ELR (cell line): Measurements from ENCODE around the gene TEX13A.
A peak's percentile ranks its signal among the peaks of the same experiment; 100 is the strongest.
"Not testable (repeated sequence)": the region's sequence is repeated elsewhere in the genome, so short reads cannot be mapped to it uniquely, and the experiment has no call there.

Source experiments
- DNase-seq: peaks from one replicate; pipeline ENCODE4 v3.0.0-alpha.2; 2015; ENCODE audit warnings: low read depth

The TEX13A gene, protein sequence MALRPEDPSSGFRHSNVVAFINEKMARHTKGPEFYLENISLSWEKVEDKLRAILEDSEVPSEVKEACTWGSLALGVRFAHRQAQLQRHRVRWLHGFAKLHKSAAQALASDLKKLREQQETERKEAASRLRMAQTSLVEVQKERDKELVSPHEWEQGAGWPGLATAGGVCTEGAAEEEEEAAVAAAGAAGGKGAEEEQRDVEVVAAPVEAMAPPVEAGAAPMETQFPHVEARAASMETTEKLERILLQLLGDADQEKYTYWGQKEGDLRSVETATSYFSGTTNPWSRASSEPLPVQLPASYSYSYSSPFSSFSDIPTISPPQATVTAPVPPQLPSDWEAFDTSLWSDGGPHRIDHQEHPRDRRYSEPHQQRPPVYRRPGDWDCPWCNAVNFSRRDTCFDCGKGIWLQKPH

DNA sequence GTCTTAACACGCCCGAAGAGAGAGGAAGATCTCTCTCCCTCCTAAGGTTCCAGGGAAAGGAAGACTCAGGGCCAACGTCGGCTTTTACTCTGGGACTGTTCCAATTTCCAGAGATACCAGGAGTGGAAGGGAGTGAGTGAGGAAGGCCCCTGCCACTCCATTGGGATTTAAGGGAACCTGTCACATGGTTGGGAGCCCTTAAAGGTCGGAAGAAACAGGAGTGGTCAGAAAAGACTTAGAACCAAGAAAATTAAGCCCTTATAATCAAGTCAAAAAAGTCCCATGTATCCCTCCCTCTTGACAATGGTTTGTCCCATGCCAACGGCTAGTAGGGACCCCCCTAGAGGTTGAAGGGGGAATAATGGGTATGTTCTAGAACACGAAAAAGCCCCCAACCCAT, at the start of gene TEX13A:
Gene TEX13A (minus strand): TSS at position 59 of the 400 bp plus-strand sequence. CDS start 297 bp downstream, outside the sequence.
- no peak for DNase-seq

DNA sequence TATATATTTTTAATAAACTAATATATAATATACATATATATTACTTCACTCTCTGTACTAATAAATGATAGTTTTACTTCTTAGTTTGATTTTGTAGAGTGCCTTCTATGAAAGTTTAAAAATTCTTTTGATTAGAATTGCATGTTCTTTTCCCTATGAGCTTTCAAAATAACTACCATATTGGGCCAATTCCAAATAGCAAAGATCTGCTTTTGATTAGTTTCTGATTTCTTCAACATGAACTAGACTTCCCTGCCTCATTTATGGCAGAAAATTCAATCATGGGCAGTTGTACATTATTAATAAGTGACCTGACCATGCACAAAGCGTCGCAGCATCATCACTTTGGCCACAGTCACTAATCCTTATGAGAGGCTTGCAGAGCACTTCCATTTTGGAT, 48.9 kb upstream of the TEX13A start:
- DNase-seq, result no peak

DNA sequence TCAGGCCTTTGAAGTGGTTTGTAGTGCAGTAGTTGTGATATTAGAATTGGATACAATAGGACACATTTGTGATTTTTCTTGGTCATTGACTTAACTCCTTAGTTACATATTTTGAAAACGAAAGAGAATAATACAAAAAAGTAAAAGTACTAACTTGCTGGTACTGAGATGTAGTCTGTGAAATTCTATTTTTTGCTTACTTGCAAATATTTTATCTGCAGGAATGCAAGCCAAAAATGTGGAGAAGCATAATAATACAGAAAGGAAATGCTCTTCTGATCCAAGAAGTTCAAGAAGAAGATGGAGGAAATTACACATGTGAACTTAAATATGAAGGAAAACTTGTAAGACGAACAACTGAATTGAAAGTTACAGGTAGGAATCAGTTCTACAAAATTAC, 46.7 kb upstream of the TEX13A start:
- DNase-seq, result no peak

DNA sequence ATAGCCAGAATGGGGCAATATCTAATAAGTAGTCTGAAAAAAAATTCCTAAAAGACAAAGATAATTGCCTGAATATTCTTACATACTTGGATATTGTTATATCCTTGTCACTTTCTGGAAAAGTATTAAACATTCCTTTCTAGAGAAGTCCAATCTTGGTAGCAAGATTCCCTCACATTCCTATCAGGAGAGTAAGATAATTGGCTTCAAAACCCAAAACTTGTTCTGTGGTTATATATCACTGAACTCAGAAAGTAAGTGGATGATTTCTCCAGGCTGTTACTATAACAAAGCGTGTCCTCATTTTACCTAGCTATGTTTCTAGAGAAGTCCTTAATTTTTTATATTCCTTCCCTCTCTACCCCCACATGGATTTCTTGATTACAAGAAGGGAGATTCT, 46.0 kb upstream of the TEX13A start:
- DNase-seq, result no peak

DNA sequence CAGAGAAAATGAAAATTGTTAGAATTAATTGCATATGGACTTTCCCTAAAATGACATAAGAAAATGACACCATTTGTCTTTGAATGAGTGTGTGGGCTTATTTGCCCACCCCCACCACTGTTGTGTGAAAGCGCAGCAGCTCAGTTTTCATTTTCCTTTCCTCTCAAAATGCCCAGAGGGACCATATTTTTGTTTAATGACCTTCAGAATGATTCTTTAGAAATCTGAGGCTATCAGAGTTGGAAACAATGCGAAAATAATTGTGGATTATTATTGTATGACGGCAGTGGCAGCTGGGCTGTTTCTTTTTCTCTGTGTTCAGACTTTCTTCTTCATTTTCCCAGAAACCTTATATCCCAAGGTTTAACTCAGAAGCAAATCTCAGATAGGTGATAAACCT, 44.6 kb upstream of the TEX13A start:
- no peak for DNase-seq

DNA sequence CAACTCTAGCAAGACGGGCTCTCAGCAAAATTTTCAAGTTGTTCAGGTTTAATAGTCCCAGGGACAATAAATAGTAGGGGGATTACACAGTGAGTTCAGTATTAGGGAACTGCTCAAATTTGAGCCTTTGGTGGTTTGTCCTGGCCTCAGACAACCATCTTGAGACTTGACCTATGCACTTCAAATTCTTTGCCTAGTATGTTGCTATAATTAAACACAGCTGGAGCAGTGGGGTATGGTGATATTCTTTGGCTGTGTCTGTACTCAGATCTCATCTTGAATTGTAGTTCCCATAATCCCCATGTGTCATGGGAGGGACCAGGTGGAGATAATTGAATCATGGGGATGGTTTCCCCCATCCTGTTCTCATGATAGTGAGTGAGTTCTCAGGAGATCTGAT, 43.3 kb upstream of the TEX13A start:
- DNase-seq, result no peak

DNA sequence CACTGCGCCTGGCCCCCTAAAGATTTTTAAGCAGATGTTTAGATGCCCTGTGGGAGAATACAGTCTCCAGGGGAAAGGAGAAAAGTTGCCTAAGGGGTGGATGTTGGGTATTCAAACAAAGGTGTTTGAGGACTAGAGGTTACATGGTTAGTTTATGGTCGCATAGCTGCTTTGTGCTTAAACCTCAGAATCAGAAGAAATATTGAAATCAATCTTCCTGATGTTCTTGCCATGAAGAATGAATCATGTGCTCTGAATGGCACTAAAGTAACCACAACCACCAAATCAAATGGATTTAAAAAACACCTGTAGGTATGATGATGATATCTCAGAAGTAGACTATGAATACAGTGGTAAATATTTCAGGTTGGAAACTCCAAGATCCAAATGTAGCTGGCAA, 42.7 kb upstream of the TEX13A start:
- no peak for DNase-seq

DNA sequence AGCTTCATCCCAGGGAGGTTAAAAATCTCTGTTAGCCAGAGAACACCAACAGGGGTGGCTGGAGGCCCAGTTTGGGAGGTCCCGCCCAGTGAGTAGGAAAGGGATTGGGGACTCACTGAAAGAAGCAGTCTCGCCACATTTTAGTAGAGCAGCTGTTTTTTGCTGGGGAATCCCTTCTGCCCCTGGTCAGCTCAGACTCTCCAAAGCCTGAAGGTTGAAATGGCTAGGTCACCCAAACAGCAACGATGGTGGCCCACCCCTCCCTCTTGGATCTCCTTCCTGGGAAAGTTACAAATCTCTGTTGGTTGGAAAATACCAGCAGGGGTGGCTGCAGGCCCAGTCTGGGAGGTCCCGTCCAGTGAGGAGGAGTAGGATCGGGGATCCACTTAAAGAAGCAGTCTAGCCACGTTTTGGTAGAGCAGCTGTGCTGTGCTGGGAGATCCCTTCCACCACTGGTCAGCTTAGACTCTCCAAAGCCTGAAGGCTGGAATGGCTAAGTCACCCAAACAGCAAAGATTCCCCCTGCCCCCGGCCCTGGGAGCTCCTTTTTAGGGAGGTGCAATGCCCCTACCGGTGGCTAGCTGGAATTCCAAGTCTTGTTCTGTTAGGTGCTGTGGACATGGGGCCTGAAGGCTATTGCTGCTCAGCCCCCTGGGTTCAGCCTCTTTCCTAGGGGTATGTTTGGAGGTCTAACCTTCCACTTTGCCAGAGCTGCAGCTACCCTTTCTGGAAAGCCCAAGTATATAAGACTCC, 40.0 kb upstream of the TEX13A start:
- no peak for DNase-seq

DNA sequence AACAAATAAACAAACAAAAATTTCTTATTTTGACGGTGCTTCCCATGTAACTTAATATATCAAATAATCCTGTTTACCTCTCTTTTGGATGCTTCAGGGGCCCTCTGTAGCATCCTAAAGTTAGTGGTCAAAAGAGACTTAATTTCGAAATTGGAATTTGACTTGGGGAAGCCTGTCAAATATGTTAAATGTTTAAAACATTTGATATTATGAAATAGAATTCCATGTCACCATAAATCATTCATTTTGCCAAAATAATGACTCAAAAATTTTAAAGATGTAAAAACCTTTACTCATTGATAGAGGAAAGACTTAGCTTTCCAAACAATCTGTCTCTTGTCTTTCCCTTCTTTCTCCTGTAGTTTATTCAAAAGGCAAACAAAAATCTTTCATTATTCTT, 20.6 kb upstream of the TEX13A start:
- no peak for DNase-seq

DNA sequence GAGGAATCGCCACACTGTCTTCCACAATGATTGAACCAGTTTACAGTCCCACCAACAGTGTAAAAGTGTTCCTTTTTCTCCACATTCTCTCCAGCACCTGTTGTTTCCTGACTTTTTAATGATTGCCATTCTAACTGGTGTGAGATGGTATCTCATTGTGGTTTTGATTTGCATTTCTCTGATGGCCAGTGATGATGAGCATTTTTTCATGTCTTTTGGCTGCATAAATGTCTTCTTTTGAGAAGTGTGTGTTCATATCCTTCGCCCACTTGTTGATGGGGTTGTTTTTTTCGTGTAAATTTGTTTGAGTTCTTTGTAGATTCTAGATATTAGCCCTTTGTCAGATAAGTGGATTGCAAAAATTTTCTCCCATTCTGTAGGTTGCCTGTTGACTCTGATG, 16.9 kb upstream of the TEX13A start:
- DNase-seq, result not testable (repeated sequence)

DNA sequence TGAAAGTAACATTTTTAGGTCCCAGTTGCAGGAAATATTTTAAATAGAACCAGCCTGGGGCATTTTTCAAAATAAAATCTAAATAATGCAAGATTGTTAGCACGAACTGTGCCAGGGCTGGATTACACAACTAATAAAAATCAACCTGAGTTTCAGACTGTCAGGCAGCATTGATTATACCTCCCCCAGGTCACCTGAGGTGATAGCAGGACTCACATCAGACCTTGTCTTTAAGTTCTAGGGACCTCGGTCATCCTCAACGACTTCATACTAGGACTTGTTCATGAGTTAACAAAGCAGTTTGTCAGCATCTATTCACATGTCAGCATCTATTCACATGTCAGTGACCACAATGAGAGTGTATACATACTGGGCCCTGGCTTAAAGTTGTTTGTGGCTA, 8.7 kb upstream of the TEX13A start:
- DNase-seq, result no peak

DNA sequence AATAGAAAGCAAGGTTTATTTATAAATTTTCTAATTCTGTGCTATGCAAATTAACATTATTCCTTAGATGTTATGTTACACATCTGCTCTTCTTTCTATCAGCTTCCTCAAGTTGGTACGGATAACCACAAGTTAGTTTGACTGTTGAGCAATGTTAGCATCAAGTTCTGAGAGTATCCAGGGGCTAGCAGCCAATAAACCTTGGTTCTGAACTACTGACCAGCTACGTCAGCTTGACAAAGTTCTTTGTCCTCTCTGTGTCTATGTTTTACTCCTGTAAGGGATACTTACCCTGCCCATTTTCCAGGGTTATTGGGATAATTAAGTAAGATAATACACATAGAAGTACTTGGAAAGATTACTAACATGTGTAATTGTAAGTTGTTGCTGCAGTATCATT, 8.1 kb upstream of the TEX13A start:
- DNase-seq, result no peak

DNA sequence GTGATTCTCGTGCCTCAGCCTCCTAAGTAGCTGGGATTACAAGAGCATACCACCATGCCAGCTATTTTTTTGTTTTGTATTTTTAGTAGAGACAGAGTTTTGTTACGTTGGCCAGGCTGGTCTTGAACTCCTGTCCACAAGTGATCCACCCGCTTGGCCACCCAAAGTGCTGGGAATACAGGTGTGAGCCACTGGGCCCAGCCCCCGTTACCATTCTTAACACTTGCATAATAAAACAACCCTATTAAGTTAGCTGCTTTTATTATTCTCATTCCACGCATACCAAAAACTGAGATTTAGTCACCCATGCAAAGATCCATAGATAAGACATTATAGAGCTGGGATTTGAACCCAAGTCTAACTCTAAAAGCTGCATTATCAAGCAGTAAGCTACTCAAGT, 6.0 kb upstream of the TEX13A start:
- DNase-seq, result no peak

DNA sequence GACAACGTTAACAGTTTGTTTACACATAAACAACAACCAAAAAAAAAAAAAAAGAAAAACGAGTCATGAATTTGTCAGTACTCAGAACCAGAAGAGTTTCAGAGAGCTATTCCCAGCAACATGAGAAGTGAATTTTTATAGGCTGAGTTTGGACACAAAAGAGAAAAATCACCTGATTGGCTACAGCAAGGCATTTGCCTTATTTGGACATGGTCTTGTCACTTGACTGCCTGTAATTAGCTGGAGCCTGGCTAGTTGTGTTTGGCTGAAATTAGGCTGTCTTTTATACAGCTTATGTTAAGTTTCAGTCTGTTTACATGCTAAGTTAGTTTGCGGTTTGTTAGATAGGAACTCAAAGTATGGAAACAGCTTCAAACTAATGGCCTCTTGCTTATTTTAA, 880 bp upstream of the TEX13A start:
- no peak for DNase-seq

DNA sequence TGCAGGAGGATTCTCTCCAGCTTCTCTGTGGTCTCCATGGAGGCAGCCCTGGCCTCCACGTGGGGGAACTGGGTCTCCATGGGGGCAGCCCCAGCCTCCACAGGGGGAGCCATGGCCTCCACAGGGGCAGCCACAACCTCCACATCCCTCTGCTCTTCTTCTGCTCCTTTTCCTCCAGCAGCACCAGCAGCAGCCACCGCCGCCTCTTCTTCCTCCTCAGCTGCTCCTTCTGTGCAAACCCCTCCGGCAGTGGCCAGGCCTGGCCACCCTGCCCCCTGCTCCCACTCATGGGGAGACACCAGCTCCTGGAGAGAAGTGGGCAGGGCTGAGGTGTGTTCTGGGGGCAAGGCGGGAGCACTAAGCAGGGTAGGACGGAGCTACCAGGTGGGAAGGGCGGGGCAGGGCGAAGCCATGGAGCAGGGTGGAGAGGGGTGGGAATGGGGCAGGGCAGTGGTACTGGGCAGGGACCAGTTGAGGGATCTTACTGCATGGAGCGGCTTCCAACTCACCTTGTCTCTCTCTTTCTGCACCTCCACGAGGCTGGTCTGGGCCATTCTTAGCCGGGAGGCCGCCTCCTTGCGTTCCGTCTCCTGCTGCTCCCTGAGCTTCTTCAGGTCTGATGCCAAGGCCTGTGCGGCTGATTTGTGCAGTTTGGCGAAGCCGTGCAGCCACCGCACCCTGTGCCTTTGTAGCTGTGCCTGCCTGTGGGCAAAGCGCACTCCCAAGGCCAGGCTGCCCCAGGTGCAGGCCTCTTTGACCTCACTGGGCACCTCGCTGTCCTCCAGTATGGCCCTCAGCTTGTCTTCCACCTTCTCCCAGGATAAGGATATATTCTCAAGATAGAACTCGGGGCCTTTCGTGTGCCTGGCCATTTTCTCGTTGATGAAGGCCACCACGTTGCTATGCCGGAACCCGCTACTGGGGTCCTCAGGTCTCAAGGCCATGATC, 766 bp downstream of the TEX13A start:
- no peak for DNase-seq

DNA sequence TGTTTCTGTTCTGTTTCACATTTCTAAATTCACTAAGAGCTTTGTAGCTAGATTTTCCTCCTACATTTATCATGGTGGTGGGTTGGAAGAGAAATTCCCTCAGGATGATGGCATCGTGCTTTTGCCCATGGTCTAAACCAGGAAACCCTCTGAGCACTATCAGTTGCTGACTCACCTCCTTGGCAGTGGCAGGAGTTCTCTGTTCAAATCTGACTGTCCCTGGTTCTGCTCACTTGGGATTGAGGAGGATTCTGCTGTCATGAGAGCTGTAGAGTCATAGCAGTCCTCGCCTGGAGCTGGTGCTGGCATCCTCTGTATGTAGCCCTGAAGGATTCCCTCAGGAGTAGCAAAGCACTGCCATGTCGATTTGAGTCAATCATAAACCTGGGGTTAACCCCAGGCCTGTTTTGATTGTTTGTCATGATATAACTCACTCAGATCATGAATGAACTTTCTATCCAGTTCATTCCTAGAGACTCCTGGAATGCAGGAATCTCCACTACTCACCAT, 9.4 kb downstream of the TEX13A start:
- no peak for DNase-seq

DNA sequence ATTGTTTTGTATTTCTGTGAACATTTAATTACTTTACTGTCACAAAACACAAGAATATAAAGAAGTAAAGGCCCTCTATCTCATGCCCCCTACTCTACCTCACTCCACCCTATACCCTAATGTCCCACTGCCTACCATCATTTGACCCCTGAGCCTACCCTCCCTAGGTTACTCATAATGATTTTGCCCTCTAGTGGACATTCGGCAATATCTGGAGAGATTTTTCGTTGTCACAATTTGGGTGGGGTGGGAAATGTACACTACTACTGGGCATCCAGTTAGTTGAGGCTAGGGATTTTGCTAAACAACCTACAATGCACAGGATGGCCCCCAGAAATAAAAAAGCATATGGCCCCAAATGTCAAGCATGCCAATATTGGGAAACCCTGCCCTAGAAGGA, 10.2 kb downstream of the TEX13A start:
- no peak for DNase-seq

DNA sequence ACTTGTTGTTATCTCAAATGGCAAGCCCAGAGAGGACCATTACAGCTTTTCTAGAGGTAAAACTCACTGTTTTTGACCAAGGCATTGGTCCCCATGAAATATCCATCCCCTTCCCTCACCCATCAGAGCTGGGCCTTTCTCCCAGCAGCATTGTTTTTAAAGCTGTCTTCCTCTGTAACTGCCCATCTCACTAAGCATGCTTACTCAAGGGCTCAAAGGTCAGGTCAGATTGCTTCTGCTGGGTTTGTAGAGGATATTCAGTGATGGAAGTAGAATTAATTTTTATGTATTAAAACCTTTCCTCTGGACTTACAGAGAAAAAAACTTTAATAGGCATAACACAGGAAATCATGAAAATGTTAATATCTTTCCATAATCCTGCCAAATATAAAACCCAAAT, 11.1 kb downstream of the TEX13A start:
- no peak for DNase-seq

DNA sequence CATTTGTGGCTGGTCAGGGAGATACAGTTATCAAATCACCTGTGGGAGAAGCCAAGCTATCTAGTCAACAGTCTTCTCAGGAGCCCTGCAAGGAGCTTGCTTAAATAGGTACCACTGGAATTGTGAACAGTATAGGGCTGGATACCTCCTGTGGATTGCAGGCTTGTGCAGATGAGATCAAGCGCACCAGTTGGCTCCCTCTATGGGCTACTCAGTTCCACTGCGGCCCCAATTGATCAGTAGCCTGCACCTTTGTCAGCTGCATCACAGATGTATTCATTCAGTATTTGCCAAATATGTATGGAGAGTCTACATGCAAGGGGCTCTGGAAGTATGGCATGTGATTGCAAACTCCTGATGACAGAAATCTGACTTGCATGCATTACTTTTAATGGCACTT, 28.6 kb downstream of the TEX13A start:
- no peak for DNase-seq

DNA sequence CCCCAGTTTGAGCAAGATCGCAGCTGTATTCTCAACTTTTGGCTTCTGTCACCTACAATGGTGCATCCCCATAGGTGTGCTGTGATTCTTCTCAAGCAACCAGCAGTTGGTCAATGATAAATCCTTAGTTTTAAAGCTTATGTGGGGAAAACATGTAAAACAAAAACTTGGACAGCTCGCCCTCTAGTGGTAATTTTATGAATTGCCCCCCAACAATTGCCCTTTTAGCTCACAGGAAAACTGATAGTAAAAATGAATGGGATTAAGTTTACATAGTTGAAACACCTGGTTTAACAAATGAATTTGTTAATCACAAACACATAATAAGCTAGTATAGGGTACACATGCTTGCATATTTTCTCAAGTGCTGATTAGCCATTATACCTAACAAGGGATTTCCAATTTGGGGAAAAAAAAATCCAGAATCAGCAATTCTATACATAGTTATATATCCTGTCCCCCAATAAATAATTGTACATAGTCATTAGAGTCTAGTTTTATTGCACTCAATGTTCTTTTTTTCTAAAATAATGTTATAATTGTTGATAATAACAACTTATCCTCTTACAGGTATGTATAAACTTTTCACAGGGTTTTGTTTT, 30.1 kb downstream of the TEX13A start:
- peak; percentile 17 for DNase-seq

DNA sequence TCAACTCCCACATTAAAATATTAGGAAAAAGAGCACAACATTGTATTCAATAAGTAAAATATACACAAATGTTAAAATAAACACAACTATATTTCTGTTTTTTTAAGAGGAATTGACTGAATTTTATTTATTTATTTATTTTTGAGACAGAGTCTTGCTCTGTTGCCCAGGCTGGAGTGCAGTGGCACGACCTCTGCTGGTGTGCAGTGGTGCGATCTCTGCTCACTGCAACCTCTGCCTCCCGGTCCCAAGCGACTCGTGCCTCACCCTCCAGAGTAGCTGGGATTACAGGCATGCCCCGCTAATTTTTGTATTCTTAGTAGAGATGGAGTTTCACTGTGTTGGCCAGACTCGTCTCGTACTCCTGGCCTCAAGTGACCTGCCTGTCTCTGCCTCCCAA, 31.4 kb downstream of the TEX13A start:
- DNase-seq, result no peak

DNA sequence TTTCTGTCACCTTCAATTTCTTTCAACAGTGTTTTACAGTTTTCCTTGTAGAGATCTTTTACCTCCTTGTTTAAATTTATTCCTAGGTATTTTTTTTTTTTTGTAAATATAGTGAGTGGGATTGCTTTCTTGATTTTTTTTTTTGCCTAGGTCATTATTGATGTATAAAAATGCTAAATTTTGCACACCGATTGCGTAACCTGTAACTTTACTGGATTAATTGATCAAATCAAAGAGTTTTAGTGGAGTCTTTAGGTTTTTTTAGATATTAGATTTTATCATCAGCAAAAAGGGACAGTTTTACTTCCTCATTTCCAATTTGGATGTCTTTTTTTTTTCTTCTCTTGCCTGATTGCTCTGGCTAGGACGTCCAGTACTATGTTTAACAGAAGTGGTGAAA, 40.9 kb downstream of the TEX13A start:
- DNase-seq, result no peak
